HCT116 (cell line): Measurements from ENCODE around the gene RAB9A.

ENCODE experiments used
- CTCF ChIP-seq, 3 experiments: fragments of 200-600 bp in 1 of 3; sonication (generic) in 1 of 3; IDR thresholded peaks in 2 of 3; conservative IDR thresholded peaks in 1 of 3; 2 replicates each; pipeline ENCODE4 v1.5.1; 2012 to 2017; ENCODE audit warnings: low read depth in 2 of 3, low read length in 2 of 3, antibody characterized with exemption in 1 of 3, borderline replicate concordance in 1 of 3, control low read depth in 1 of 3, mild to moderate bottlenecking in 1 of 3, mixed read lengths in 1 of 3, mixed run types in 1 of 3, moderate library complexity in 1 of 3; ENCODE audit not compliant: insufficient read depth in 1 of 3
- EZH2phosphoT487 ChIP-seq: fragments of 200-600 bp; IDR thresholded peaks from 2 replicates; pipeline ENCODE4 v1.6.1; 2018; ENCODE audit warnings: antibody characterized with exemption, borderline replicate concordance
- POLR2A ChIP-seq: IDR thresholded peaks from 2 replicates; pipeline ENCODE4 v1.7.0; 2011; ENCODE audit warnings: borderline replicate concordance; ENCODE audit not compliant: insufficient read depth, insufficient read length; ENCODE audit errors: extremely low read depth

- TF ChIP-seq CTCF (IDR thresholded peaks at IDR 0.05 in 2 of 3, conservative IDR thresholded peaks at IDR 0.05 in 1 of 3; ENCODE audit: borderline replicate concordance in 1 of 3, insufficient read depth in 1 of 3, low read depth in 2 of 3, low read length in 2 of 3), result no peak
- no peak for TF ChIP-seq EZH2phosphoT487
- TF ChIP-seq POLR2A, result no peak
These were observed 52.8 kb downstream of the RAB9A start for GRCh38 chrX:13741695-13742094.
